Stimulated activated CD8-positive, alpha-beta memory T cell treated with anti-CD3 and anti-CD28 coated beads, Interleukin-4, amount 100 ng/mL, for 4 hours (primary cell): Measurements from ENCODE around the gene C1orf216.
"Not testable (repeated sequence)": the region's sequence is repeated elsewhere in the genome, so short reads cannot be mapped to it uniquely, and the experiment has no call there.

Experiments used
- DNase-seq, 2 donors: peaks; one replicate each; pipeline ENCODE4 v3.0.0-alpha.2; 2020; ENCODE audit warnings: low read depth in 2 of 2, low spot score in 1 of 2

C1orf216 gene

DNA sequence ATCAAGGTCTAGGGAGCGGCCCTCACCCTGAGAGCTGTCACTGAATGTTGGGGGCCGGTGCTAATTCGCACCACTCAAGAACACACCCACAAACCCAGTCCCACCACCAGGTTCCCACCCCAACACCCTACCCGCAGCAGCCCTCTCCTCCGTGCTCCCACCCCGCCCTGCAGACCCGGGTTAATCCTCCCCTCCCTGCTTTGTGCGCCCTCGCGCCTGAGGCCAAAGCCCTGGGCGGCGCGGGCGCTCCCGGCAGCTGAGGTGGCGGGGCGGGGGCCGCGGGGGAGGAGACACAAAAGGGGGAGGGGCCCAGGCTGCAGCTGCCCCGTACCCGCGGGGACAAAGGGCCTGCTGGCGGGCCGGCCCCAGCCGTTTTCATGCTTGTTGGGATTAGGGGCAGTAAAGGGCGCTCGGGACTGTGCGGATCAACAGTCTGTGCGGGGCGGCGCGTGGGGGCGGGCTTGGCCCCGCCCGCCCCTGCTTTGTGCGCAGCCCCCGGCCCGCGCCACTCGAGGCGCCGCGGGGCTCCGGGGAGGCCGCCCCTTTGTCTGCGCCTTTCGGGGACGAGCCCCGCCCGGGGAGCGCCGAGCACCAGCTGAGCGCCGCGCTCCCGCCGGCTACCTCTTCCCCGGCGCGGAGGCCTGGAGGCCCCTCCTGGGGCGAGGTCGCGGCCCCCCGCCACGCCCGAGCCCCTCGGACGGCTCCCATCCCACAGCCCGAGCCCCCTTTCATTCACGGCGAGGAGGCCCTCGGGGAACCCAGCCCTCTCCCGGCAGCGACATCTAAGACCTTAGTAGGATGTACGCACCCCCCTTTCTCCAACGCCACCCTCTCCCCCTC lies 10.9 kb downstream of the C1orf216 start:
- no peak for DNase-seq

DNA sequence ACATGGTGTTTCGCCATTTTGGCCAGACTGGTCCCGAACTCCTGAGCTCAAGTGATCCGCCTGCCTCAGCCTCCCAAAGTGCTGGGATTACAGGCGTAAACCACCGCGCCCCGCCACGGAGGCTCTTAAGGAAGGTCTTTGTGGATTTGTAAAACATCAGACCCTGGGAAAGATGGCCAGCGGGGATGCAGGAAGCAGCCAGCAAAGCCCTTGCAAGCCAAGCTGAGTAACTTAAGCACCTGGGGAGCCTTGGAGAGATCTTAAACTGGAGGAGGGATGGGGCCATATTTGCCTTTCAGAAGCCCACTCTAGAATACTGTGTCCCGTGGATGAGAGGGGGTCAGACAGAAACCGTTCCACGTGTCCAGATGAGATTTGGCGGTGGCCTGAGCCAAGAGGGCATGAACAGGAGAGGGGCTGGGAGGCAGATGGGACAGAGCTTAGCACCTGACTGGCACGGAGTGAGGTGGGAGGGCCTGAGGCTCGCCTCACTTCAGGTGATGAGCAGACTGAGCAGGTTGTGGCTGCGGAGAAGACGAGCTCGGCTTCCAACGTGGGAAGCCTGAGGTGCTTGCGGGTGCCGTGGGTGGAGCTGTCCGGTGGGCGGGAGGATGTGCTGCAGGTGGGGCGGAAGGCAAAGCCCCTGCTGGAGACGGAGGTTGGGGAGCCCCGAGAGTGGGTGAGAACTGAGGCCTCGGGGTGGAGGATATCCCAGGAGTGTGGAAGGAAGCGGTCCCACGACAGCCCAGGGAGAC lies 11.7 kb downstream of the C1orf216 start:
- peak in 1 of 2 donors; percentile 25 for DNase-seq

DNA sequence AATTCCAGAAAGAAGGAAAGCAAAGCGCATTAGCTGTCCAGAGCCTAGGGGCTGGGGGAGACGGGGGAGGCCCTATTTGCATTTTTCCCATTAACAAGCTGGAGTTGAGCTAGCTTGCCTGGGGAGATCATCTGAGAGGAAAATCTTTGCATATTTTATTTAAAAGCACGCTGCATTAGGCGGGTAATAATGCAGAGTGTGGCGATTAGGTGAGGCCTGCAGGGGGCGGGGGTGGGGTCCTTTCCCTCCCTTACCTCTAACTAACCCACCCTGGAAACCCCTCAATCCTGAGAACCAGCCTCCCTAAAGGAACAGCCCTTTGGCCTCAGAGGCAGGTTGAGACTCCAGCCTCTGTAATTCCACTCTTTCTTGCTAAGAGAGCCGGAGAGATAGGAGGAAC lies 16.2 kb downstream of the C1orf216 start:
- no peak for DNase-seq

DNA sequence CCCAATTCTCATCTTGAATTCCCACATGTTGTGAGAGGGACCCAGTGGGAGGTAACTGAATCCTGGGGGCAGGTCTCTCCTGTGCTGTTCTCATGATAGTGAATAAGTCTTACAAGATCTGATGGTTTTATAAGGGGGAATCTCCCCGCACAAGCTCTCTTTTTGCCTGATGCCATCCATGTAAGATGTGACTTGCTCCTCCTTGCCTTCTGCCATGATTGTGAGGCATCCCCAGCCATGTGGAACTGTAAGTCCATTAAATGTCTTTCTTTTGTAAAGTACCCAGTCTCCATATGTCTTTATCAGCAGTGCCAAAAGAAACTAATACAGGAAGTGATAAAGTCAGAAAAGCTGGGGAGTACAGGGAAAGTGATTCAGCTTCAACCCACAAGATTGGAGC lies 19.5 kb downstream of the C1orf216 start:
- DNase-seq: not testable (repeated sequence)

DNA sequence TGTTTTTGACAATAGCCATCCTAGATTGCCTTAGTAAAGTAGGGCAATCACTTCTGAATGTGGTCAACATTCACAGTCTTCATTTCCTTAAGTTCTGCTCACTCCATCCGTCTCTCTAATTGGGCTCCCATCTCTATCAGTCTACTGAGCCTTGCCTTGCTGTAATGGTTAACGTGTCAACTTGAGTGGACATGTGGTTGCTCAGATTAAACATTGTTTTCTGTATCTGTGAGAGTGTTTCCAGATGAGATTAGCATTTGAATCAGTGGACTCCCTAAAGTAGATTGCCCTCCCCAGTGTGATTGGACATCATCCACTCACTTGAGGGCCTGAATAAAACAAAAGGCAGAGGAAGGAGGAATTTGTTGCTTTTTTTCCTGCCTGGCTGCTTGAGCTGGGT lies 26.4 kb downstream of the C1orf216 start:
- no peak for DNase-seq

DNA sequence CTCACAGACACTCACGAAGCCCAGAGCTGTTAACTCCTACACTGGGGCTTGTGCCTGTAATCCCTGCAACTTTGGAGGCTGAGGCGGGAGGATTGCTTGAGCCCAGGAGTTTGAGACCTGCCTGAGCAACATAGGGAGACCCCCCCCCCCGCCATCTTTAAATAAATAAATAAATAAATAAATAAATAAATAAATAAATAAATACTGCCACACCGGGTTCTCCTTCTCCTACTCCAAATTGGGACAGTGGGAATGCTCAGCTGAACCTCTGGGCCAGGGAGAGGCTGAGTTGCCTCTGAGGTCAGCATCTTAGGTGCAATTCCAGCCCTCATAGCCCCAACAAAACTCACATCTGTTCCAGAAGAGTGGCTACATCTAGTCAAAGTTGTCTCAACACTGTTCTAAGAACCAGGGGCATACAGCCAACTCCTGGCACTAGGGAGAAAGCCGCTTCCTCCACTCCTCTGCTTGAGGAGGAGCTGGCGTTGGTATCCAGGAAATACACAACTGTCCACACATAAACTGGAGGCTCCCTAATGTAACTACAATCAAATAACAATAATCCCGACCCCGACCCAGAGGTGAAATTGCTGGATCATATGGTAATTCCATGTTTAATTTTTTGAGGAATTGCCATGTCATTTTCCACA lies 27.0 kb downstream of the C1orf216 start:
- no peak for DNase-seq

DNA sequence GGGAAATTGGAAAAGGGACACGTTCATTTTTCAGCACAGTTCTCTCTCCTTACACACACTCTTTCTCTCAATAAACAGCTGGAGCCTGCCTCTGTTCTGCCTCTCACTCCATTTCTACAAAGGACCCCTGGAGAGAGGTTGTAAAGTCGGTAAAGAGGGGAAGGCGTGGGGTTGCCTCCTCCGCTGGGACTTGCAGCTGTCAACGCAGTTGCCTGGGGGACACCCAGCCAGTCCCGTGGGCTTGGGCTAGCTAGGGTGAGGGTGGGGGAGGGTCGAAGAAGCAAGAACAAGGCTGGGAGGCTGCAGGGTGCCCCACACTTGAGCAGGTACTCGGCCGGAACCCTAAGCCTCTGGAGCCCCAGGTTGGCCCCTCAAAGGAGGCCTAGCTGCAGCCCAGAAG lies 27.6 kb downstream of the C1orf216 start:
- no peak for DNase-seq

DNA sequence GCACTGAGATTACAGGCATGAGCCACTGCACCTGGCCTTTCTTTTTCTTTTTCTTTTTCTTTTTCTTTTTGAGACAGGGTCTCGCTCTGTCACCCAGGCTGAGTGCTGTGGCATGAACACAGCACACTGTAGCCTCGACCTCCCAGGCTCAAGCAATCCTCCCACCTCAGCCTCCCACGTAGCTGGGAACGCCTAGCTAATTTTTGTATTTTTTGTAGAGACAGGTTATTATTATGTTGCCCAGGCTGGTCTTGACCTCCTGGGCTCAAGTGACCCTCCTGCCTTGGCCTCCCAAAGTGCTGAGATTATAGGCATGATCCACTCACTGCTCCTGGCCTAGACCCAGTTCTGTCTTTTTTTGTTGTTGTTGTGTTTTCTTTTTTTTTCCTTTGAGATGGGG lies 28.6 kb downstream of the C1orf216 start:
- not testable (repeated sequence) for DNase-seq

DNA sequence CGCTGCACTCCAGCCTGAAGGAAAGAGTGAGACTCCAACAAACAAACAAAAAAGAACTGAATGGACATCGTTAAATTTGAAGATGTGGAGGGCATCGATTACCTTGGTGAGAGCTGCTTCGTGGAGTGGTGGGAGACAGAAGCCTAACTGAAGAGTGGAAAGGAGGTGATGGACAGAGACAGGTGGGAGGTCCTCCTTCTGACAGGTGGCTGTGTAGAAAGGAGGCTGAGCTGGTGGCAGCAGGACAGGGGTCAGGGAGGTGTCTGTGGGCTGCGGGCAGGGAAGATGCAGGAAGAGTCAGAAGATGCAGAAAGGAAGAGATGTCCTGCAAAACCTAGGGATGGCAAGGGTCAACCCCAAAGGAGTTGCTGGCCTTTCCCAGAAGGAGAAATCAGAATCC lies 30.5 kb downstream of the C1orf216 start:
- no peak for DNase-seq

DNA sequence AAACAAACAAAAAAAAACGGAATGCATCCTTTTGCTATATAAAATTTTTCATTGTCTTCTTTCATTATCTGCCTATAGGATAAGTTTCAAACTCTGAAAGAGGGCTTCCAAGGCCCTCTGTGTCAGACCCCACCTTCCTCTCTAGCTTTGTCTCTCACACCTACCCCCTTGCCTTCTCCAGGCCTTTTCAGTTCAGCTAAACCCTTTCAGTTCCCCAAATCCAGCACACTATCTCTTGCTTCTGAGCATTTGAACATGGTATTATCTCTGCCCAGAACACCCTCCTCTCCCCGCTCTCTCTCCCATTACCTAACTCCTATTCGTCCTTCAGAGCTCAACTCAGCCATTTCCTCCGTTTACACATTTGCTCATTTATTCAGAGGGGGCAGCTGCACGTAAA lies 35.7 kb downstream of the C1orf216 start:
- no peak for DNase-seq

DNA sequence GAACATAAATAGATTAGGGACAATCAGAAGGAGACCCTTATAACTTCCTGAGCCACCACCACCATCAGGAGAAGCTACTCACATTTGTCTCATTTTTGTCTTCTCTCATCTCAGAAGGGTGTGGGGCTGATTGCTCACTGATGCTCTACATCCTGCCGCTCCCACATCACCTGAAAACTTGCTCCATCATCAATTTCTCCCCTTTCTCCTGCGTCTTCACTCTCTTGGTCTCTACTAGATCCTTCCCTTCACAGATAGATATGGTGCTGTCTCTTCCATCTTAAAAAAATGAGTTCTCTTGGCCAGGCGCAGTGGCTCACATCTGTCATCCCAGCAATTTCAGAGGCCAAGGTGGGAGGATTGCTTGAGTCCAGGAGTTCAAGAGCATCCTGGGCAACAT lies 38.4 kb downstream of the C1orf216 start:
- DNase-seq: no peak

DNA sequence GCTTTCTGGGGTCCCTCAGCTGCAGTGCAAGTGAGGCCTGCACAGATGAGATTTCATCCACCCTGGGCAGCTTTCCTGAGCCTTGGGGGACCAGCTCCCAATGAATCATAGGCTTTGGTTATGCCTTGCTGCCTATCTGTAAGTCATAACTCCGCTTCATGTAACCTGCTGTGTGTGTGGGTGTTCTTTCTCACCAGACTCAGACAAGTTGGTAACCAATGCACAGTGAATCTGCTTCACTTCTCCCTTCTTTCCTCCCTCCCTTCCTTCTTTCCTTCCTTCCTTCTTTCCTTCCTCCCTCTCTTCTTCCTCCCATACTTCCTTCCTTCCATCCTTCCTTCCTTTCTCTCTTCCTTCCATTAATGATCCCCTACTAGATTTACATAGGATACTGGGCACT lies 42.9 kb downstream of the C1orf216 start:
- no peak for DNase-seq

DNA sequence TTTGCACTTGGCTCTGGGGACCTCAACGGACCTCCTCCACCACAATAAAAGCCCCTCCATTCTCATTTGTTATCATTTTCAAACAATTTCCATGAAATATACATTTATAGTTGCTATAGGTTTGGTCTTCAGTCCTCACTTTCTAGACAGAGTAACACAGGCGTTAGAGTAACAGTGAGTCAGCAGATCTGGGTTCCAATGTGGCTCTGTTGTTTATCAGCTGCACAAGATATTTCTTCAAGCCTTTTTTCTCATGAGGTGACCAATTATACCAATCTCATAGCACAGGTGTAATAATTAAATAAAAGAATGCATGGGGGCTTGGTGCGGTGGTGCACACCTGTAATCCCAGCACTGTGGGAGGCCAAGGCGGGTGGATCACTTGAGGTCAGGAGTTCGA lies 44.6 kb downstream of the C1orf216 start:
- no peak for DNase-seq

DNA sequence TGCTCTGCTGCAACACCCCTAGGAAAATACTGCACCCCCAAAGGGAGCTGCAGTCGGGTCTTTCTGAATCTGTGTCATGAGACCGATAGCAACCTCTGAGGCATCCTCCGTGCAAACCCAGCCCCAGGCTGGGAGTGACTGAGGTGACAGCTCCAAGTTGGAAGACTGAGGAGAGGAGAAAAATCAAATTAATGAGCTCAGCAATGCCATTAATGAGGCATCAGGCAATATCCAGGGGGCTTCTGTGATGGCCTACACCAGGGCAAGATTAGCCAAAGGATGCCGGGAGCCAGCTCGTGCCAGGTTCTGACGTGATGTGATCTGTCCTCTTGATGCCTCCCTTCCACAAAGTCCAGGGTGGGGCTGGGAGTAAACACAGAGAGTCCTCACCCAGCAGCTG lies 46.6 kb downstream of the C1orf216 start:
- no peak for DNase-seq

DNA sequence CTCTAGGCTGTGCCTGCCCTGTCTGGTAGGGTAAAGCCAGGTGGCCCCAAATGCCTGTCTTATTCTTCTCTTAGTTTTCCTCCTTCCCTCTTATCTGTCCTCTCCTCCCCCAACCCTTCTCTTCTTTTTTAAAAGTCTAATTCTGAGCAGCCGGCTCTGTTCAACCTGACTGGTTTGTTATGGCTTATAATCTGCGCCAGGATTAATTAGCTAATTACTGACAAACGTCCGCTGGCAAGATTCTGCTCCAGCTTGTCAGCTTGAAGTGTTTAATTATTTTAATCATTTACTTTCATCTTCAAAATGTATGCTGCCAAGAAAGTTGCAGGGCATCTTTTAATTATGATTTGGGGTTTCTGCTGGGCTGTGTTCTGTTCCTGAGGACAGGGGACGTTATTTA lies 50.2 kb downstream of the C1orf216 start:
- DNase-seq: no peak

DNA sequence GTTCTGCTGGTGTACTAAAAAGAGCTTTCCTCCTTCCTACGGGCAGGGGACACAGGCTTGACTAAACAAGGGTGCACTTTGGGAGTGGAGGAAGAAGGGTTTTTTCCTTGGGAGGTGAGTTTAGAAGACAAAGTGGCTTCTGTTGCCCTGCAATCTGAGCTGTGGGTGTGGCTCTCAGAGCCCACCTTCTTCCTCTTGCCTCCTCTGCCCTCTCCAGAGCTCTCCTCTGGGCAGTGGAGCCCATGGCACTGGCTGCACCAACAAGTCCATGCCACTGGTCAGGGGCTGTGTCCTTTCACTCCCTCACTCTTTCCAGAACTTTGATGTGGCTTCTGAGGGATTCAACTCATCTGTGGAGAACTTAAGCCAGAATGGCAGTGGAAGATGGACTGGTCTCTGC lies 51.8 kb downstream of the C1orf216 start:
- no peak for DNase-seq

DNA sequence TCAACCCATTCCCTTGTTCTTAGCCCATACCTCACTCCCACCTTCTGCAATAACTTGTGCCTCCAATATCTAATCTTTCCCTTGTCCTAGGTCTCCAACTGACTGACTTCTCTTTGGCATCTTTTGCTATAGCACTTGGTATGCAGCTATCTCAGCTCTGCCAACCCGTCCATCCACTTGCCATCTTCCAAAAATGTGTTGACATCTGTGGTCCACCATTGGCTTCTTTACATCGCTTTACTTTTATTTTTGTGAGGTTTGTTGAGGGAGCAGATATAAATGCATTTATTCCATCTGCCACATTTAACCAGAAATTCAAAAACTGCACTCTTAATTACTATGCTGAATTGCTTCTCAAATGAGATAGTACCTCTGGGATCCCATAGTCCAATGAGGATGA lies 52.5 kb downstream of the C1orf216 start:
- no peak for DNase-seq
